ENCODE measurements around the gene TENM4. TPM values are rescaled to one million over a fixed set of nuclear protein-coding genes. Genes with fewer than 3 reads are reported as not detected.
A peak's percentile ranks its signal among the peaks of the same experiment; 100 is the strongest.

Gene TENM4
- total RNA-seq, 4 donors from 2014 or later, result 16.8 to 158 (median 120) TPM

GRCh38 chr11:79381036-79381435 is 59.8 kb downstream of the TENM4 start:
- H3K4me3 ChIP-seq (replicated peaks in 1 of 3), result no peak overlapping the region
- no peaks in the 10 kb centered on the region for H3K9me3 ChIP-seq
- no peak for TF ChIP-seq POLR2A (IDR thresholded peaks at IDR 0.05)
- TF ChIP-seq, protein P1, sequence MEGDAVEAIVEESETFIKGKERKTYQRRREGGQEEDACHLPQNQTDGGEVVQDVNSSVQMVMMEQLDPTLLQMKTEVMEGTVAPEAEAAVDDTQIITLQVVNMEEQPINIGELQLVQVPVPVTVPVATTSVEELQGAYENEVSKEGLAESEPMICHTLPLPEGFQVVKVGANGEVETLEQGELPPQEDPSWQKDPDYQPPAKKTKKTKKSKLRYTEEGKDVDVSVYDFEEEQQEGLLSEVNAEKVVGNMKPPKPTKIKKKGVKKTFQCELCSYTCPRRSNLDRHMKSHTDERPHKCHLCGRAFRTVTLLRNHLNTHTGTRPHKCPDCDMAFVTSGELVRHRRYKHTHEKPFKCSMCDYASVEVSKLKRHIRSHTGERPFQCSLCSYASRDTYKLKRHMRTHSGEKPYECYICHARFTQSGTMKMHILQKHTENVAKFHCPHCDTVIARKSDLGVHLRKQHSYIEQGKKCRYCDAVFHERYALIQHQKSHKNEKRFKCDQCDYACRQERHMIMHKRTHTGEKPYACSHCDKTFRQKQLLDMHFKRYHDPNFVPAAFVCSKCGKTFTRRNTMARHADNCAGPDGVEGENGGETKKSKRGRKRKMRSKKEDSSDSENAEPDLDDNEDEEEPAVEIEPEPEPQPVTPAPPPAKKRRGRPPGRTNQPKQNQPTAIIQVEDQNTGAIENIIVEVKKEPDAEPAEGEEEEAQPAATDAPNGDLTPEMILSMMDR (IDR thresholded peaks at IDR 0.05), result no peak
- H3K4me1 ChIP-seq, result peaks cover 24 to 31% of the 10 kb centered on the region in 2 donors
- peak; percentile 83 to 88 for DNase-seq
- peak overlapping the region in 2 of 3 donors; percentile 54 to 74 for H3K27ac ChIP-seq
- intact Hi-C loops (cut with DNase I), result no loop called here
- 15 to 39% methylated on average over 3 of the region's 3 CpGs for WGBS, 2 donors
- H3K27me3 ChIP-seq, result no peaks in the 10 kb centered on the region
- no peaks in the 10 kb centered on the region for H3K36me3 ChIP-seq

GRCh38 chr11:79377406-79377805 is 63.4 kb downstream of the TENM4 start:
- Histone ChIP-seq H3K4me1 (peaks cover 16 to 21% of the 10 kb centered on the region in 2 donors), H3K36me3 (no peaks in the 10 kb centered on the region), H3K4me3 (replicated peaks in 1 of 3) (no peak overlapping the region), H3K27me3 (no peaks in the 10 kb centered on the region), H3K27ac (no peak overlapping the region), H3K9me3 (no peaks in the 10 kb centered on the region)
- no peak for TF ChIP-seq POLR2A (IDR thresholded peaks at IDR 0.05)
- TF ChIP-seq, protein P1 (IDR thresholded peaks at IDR 0.05), result no peak
- 91 to 92% methylated on average over 2 of the region's 2 CpGs for WGBS, 2 donors
- no peak for DNase-seq
- intact Hi-C loops (cut with DNase I), result no loop called here

DNA sequence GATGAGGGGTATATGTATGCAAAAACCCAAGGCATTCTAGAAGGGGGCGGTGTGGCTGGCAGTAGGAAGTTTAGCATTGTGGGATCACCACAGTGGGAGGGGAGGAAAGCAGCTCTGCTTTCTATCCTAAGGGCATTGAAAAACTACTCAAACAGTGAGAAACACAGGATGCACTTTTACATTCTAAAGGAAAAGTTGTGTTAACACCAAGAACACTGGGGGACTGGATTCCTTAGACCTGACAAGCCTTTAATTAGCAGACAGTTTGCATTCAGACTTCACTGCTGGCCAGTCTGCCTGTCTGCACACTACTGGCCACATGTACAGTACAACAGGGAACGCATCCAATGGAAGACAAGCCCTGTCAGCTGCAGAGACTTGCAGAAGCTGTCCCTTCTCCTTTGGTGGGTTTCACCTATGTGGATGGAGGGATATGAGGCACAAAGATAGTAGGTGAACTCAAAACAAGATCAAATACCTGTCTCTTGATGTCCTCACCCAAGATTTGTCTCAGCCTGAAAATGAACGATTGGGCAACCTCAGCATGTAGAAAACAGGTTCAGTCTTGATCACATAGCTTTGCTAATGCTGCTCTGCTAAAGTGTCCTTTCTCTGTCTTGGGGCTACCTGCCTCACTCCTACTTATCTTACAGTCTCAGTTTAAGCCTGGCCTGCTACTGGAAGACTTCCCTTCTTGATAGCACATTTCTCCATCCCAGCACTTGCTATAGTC is 64.8 kb downstream of the TENM4 start:
- DNase-seq, result no peak
- Histone ChIP-seq H3K4me1 (peaks cover 9 to 11% of the 10 kb centered on the region in 2 donors), H3K36me3 (no peaks in the 10 kb centered on the region), H3K4me3 (replicated peaks in 1 of 3) (no peak overlapping the region), H3K27me3 (no peaks in the 10 kb centered on the region), H3K27ac (no peak overlapping the region), H3K9me3 (no peaks in the 10 kb centered on the region)
- 81% methylated on average over 3 of the region's 3 CpGs for WGBS, 2 donors
- TF ChIP-seq, protein P1 (IDR thresholded peaks at IDR 0.05), result no peak
- no peak for TF ChIP-seq POLR2A (IDR thresholded peaks at IDR 0.05)
- intact Hi-C loops (cut with DNase I), result no loop called here

DNA sequence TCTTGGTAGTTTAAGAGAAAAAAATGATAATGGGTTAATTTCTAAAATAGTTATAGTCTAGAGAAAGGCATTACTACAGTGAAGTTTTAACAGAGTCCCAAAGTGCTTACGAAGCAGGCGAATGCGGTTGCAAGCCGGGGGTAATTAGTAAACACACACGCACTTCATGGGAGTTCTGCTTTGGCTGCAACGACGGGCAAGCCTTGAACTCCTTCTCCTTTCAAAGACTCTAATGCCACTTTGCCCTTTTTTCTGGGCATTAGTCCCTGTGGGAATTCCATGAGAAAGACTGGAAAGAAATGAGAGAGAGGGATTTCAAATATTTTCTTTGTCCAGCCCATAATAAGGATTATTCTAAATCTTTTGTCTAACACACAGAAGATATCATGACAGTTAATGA is 66.1 kb downstream of the TENM4 start:
- TF ChIP-seq, protein P1 (IDR thresholded peaks at IDR 0.05), result no peak
- no peak for TF ChIP-seq POLR2A (IDR thresholded peaks at IDR 0.05)
- Histone ChIP-seq H3K27me3 (no peaks in the 10 kb centered on the region), H3K27ac (no peak overlapping the region), H3K9me3 (no peaks in the 10 kb centered on the region), H3K36me3 (no peaks in the 10 kb centered on the region), H3K4me3 (replicated peaks in 1 of 3) (no peak overlapping the region), H3K4me1 (no peaks in the 10 kb centered on the region)
- intact Hi-C loops (cut with DNase I), result no loop called here
- no peak for DNase-seq
- 81 to 86% methylated on average over 7 of the region's 7 CpGs for WGBS, 2 donors

GRCh38 chr11:79371724-79372123 is 69.1 kb downstream of the TENM4 start:
- Histone ChIP-seq H3K9me3 (no peaks in the 10 kb centered on the region), H3K27ac (no peak overlapping the region), H3K27me3 (no peaks in the 10 kb centered on the region), H3K4me3 (replicated peaks in 1 of 3) (no peak overlapping the region), H3K4me1 (no peaks in the 10 kb centered on the region), H3K36me3 (no peaks in the 10 kb centered on the region)
- TF ChIP-seq POLR2A (IDR thresholded peaks at IDR 0.05), result no peak
- TF ChIP-seq, protein P1 (IDR thresholded peaks at IDR 0.05), result no peak
- intact Hi-C loops (cut with DNase I), result no loop called here
- 62 to 68% methylated on average over 2 of the region's 2 CpGs for WGBS, 2 donors
- no peak for DNase-seq
